Stimulated activated CD8-positive, alpha-beta memory T cell treated with anti-CD3 and anti-CD28 coated beads, Interleukin-7, amount 100 ng/mL, for 48 hours (primary cell): ENCODE results near the gene MBD2.
"Not testable (repeated sequence)": the region's sequence is repeated elsewhere in the genome, so short reads cannot be mapped to it uniquely, and the experiment has no call there.

Source experiments
- DNase-seq, 2 donors: peaks; one replicate each; pipeline ENCODE4 v3.0.0-alpha.2; 2020; ENCODE audit warnings: low read depth in 1 of 2; ENCODE audit errors: extremely low read depth in 1 of 2

The MBD2 gene

GRCh38 chr18:54155412-54155811, 69.1 kb downstream of the MBD2 start:
- DNase-seq = no peak

- no peak for DNase-seq
Measured at GRCh38 chr18:54154231-54154630, 70.2 kb downstream of the MBD2 start.

GRCh38 chr18:54151376-54151775, 73.1 kb downstream of the MBD2 start:
- DNase-seq = no peak

GRCh38 chr18:54150226-54150625, 74.2 kb downstream of the MBD2 start:
- no peak for DNase-seq

- peak; percentile 16 to 68 for DNase-seq
Measured at GRCh38 chr18:54149078-54149697, 75.3 kb downstream of the MBD2 start.

GRCh38 chr18:54148678-54149077, 75.8 kb downstream of the MBD2 start:
- DNase-seq = no peak

- no peak for DNase-seq
Measured at GRCh38 chr18:54148151-54148550, 76.3 kb downstream of the MBD2 start.

GRCh38 chr18:54147439-54147838, 77.0 kb downstream of the MBD2 start:
- DNase-seq = peak; percentile 3 to 21

GRCh38 chr18:54141041-54141608, 83.3 kb downstream of the MBD2 start:
- no peak for DNase-seq

- no peak for DNase-seq
Measured at GRCh38 chr18:54140641-54141040, 83.8 kb downstream of the MBD2 start.

GRCh38 chr18:54135216-54135615, 89.3 kb downstream of the MBD2 start:
- DNase-seq = no peak

GRCh38 chr18:54134053-54134452, 90.4 kb downstream of the MBD2 start:
- no peak for DNase-seq

- no peak for DNase-seq
Measured at GRCh38 chr18:54130631-54131030, 93.8 kb downstream of the MBD2 start.

GRCh38 chr18:54130177-54130576, 94.3 kb downstream of the MBD2 start:
- DNase-seq = no peak

- no peak for DNase-seq
Measured at GRCh38 chr18:54129448-54130067, 94.9 kb downstream of the MBD2 start.

- no peak for DNase-seq
Measured at GRCh38 chr18:54127759-54128378, 96.6 kb downstream of the MBD2 start.

- DNase-seq = no peak
Measured at GRCh38 chr18:54125429-54125828, 99.0 kb downstream of the MBD2 start.

- DNase-seq = not testable (repeated sequence)
Measured at GRCh38 chr18:54123720-54124440, 100.6 kb downstream of the MBD2 start.

GRCh38 chr18:54119524-54120019, 104.9 kb downstream of the MBD2 start:
- no peak for DNase-seq

GRCh38 chr18:54117853-54118773, 106.4 kb downstream of the MBD2 start:
- no peak for DNase-seq
